ENCODE data around the gene HK2. TPM values are rescaled to one million over a fixed set of nuclear protein-coding genes. Genes with fewer than 3 reads are reported as not detected.
"Not testable (repeated sequence)": the region's sequence is repeated elsewhere in the genome, so short reads cannot be mapped to it uniquely, and the experiment has no call there.

Gene HK2
- total RNA-seq, 1 experiment from 2014 or later: 17.1 TPM

GRCh38 chr2:74855114-74855707 lies 21.3 kb downstream of the HK2 start:
- in situ Hi-C loops (cut with HindIII; ENCODE audit: low sequenced_read_pairs): not testable (repeated sequence)

DNA sequence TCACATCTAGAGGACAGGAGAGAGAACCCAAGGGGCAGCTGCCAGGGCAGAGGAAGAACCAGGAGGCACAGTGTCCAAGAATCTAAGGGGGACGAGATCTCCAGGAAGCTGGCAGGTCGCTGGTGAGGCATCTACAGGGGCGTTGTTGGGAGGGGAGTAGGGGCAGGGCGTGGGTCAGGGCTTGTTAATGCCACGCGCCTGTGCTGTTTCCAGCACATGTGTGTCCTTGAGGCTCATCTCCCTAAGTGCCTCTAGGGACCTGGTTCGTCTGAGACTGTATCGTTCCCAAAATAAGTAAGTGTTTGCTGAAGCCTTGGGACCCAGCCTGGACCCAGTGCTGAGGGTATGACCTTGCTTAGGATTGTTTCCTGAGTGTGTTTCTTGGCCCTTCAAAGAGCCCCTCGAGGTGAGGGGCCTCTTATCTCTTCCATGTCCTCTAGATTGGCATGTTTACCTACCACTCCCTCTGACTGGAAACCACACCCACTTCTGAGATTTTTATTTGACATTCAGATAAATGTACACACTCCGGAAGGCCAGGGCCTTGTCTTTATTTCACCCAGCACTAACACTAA lies 22.2 kb downstream of the HK2 start:
- in situ Hi-C loops (cut with HindIII; ENCODE audit: low sequenced_read_pairs): no loop called here
- no peak for DNase-seq (ENCODE audit: low spot score)

More at GRCh38 chr2:74855114-74855707, 21.3 kb downstream of the HK2 start:
- DNase-seq (ENCODE audit: low spot score): not testable (repeated sequence)

DNA sequence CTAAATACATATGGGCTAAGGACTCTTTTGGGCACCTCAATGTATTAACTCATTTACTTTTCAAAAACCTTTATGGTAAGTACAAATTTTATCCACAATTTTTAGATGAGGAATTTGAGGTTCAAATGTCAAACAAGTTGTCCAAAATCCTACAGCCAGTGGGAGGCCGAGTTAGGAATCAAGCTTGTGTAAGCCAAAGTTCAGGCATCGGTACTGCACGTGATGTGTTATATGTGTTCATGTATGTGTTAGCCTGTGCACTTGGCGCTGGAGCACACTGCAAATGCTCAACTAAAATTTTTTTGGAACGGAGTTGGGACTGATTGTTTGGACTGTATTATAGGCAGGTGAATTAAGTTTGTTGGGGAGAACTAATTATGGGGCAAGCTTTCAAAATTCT lies 22.7 kb downstream of the HK2 start:
- in situ Hi-C loops (cut with HindIII; ENCODE audit: low sequenced_read_pairs): no loop called here
- no peak for DNase-seq (ENCODE audit: low spot score)

GRCh38 chr2:74857215-74857614 lies 23.3 kb downstream of the HK2 start:
- in situ Hi-C loops (cut with HindIII; ENCODE audit: low sequenced_read_pairs): no loop called here
- no peak for DNase-seq (ENCODE audit: low spot score)

DNA sequence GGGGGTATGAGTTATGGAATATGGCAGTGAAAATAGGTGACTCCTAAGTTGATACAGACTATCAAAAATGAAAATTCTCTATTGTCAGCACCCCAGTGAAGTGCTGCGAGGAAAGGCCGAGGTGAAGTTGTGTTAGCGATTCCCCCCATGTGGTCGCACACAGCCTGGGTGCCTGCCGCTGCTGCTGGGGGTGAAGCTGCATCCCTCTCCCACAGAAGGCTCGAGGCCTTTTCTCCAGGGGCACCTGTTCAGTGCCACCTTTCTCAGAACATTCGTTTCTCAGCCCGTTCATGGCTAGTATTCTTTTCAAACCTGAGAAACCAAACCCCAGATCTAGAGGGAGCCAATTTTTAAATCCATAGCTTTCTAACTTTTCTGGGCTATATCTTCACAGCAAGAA lies 23.8 kb downstream of the HK2 start:
- in situ Hi-C loops (cut with HindIII; ENCODE audit: low sequenced_read_pairs): no loop called here
- DNase-seq (ENCODE audit: low spot score): no peak

- no peak for DNase-seq (ENCODE audit: low spot score)
- in situ Hi-C loops (cut with HindIII; ENCODE audit: low sequenced_read_pairs): no loop called here
These were observed 24.4 kb downstream of the HK2 start for GRCh38 chr2:74858281-74858680.

- in situ Hi-C loops (cut with HindIII; ENCODE audit: low sequenced_read_pairs): no loop called here
- DNase-seq (ENCODE audit: low spot score): no peak
These were observed 26.2 kb downstream of the HK2 start for GRCh38 chr2:74860079-74860478.

GRCh38 chr2:74860521-74860920 lies 26.6 kb downstream of the HK2 start:
- DNase-seq (ENCODE audit: low spot score): no peak
- in situ Hi-C loops (cut with HindIII; ENCODE audit: low sequenced_read_pairs): no loop called here

GRCh38 chr2:74861531-74861930 lies 27.6 kb downstream of the HK2 start:
- in situ Hi-C loops (cut with HindIII; ENCODE audit: low sequenced_read_pairs): no loop called here
- no peak for DNase-seq (ENCODE audit: low spot score)

DNA sequence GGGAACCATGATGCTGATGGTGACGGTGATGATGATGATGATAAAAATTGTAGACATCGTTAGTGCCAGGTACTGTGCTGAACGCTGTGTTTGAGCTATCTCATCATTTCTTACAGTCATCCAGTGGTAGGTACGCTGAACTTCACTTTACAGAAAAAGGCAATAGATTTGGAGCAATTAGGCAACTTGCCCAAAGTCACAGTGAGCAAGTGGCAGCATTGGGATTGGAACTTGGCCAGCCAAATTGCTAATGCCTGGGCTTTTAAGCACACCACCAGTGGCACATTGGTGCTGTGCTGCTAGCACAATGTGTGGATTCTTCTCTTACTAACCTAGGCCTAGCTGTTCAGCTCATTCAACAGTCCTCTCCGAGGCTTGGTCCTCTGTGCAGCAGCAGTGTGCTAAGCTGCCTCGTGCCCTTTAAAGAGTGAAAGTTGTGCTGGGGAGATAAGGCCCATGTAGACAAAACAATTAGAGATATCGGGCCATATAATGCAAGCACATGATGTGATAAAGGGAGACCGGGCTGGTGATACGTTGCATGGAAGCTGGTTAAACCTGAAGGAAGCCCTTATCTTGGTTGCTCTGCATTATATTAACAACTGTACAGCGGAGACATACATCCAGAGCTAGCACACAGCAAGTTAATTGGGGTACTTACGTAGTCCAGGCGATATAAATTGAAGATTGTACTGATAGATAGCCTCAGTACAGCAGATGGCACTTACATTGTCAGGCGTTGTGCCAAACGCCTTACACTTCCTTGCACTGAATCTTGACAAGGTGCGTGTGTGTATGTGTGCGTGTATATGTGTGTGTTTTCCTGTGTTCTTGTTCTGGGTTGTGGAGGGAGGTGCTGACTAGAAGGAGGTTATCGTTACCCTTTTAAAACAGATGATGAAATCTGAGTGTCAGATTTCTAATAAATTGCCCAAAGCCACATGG lies 28.4 kb downstream of the HK2 start:
- DNase-seq (ENCODE audit: low spot score): no peak
- in situ Hi-C loops (cut with HindIII; ENCODE audit: low sequenced_read_pairs): no loop called here

DNA sequence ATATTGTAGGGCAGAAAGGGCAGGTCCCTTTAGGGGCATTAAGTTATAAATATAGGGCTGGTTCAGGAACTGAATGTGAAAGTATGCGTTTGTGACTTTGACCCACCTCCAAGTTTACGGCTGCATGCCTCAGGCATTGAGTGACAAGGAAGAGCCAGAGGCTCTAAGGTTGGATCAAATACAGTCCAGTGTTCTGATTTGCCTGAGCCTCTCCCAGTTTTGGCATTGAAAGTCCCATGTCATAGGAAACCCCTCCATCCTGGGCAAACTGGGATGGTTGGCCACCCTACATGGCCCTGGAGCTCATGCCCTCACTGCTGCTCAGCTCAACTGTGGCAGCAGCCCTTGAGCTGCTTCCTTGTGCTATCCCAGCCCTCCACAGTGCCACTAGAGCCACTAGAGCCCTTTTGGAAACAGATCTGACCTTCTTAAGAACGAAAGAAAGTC lies 29.9 kb downstream of the HK2 start:
- in situ Hi-C loops (cut with HindIII; ENCODE audit: low sequenced_read_pairs): no loop called here
- no peak for DNase-seq (ENCODE audit: low spot score)

- no peak for DNase-seq (ENCODE audit: low spot score)
These were observed 31.1 kb downstream of the HK2 start for GRCh38 chr2:74864728-74865722.

DNA sequence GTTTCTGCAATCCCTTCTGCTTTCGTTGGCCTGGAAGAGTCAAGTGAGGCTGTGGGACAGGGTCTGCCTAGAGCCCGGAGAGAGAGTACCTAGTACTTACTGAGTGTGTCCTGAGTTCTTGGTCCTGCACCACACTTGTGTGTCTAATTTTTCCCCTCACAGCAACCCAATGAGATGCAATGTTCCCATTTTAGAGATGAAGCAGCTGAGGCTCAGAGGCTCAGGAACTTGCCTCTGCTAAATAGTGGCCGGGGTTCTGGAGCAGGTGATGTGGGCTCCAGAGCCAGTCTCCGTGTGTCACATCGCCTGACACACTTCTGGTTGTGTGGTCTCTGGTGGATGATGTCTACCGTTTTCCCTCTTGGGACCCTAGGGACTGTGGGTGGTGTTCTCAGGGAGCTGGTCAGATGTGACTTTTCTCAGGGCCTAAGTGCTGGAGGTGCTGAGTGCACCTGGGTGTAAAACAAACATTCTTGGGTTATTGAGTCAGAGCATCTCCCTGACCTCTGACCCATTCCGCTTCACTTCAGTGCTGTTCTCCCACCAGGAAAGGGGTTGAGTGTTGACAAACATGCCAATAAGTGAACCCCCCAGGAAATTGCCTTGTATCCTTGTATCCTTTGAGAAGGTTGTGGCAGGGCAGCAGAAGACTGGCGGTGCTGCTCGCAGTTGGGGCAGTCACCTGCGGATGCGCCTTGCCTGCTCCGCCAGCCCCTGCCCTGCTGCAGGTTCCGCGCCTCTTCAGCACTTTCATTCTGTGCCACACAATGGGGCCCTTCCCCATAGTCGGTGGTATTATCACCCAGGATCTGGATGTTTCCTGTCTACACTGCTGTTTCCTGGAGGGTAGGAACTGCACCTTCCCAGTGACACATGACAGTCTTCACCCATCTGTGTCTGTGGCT lies 32.1 kb downstream of the HK2 start:
- in situ Hi-C loops (cut with HindIII; ENCODE audit: low sequenced_read_pairs): no loop called here

More at GRCh38 chr2:74864728-74865722, 31.1 kb downstream of the HK2 start:
- in situ Hi-C loops (cut with HindIII; ENCODE audit: low sequenced_read_pairs): no loop called here

DNA sequence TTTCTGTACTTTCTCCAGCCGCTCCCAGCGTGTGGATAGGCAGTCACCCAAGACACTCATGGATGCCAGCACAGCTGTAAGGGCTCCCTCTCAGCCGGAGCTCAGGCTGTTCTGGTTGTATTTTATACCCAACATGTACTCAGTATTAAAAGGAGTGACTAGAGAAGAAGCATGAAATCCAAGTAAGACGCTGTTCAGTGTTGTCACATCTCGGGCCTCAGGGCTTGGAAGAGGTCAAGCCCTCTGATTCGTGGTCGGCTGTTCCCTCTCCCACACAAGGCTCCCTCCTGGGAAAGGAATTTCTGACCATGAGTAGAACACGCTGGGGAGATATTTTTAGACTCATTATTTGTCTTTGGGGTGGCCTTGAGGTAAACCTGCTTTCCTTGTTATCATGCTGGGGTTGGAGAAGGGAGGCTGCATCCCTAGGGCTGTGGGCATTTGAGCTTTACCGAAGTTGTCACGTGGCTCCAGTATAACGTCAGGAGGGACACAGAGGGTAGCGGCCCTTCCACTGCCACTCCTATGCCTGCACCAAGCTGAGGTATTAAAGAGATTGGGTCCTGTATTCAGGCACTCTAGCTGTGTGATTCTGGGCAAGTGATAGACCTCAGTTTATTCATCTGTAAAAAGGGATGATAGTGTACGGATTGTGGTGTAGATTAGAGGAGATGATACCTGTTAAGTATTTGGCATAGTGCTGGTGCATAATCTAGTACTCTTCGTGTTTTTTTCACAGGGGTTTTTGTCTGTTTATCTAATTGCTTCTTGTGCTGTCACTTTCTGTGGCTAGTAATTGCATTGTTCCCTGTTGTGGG lies 34.1 kb downstream of the HK2 start:
- in situ Hi-C loops (cut with HindIII; ENCODE audit: low sequenced_read_pairs): no loop called here
- DNase-seq (ENCODE audit: low spot score): no peak

More for the DNA sequence above, 32.1 kb downstream of the HK2 start:
- DNase-seq (ENCODE audit: low spot score): no peak

DNA sequence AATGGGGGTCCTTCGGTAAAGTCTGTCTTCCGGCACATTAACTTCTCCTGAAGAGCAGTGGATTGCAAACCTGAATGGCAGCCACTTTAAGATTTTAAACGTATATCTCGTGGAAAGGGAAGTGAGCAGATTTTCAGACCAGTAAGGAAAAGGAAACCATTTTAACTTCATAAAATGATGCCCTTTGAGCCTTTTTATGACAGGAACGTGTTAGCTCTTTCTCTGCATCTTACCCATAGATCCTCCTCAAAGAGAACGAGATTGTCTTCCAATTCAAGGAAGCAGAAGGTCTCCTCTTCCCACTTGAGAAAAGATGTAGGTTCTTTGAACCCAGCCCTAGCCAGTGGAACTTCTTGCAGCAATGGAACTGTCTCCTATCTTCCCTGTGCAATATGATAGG lies 35.6 kb downstream of the HK2 start:
- DNase-seq (ENCODE audit: low spot score): no peak
- in situ Hi-C loops (cut with HindIII; ENCODE audit: low sequenced_read_pairs): no loop called here

GRCh38 chr2:74870951-74871350 lies 37.0 kb downstream of the HK2 start:
- DNase-seq (ENCODE audit: low spot score): no peak
- in situ Hi-C loops (cut with HindIII; ENCODE audit: low sequenced_read_pairs): no loop called here

DNA sequence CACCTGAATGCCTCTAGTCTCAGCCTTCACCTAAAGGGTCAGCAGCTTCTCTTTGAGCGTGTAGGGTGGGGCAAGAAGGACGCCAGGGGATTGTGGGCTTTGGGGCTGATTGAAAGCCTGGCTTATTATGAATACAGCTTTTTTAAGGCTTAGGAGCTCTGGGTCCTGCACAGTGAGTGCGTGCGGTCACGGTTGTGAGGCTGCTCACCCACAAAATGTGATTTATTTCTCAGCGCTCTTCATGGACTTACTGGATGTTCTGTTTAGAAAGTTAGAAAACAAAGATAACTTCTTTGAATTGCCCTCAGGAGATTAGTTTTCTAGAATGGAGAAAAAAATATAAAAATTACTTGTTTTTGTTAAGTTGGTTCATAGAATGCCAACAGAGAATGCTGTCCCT lies 37.5 kb downstream of the HK2 start:
- in situ Hi-C loops (cut with HindIII; ENCODE audit: low sequenced_read_pairs): no loop called here
- no peak for DNase-seq (ENCODE audit: low spot score)

Data from G401 (cell line).